ENCODE data around the gene PLPPR1.

GRCh38 chr9:101326035-101326434 lies 297.5 kb downstream of the PLPPR1 start:
- TF ChIP-seq CTCF (IDR thresholded peaks at IDR 0.05) (no peak), EZH2 (IDR thresholded peaks at IDR 0.05) (no peak)

Measured in neural progenitor cell (in vitro differentiated cells).